ENCODE results near the gene UBALD1. TPM values are rescaled to one million over a fixed set of nuclear protein-coding genes. Genes with fewer than 3 reads are reported as not detected.
"Not testable (repeated sequence)": the region's sequence is repeated elsewhere in the genome, so short reads cannot be mapped to it uniquely, and the experiment has no call there.

UBALD1 gene
- total and polyA plus RNA-seq, 10 donors, result 10.0 to 33.6 (median 17.6) TPM

- no peak overlapping the region for H3K4me3 ChIP-seq
Observed at GRCh38 chr16:4574919-4575705, 39.6 kb downstream of the UBALD1 start.

GRCh38 chr16:4573926-4574325, 40.8 kb downstream of the UBALD1 start:
- H3K27me3 ChIP-seq (replicated peaks in 1 of 7); intact Hi-C loops (cut with DNase I; ENCODE audit: low total_unique reads); H3K27ac ChIP-seq; H3K36me3 ChIP-seq; H3K9me3 ChIP-seq; H3K4me3 ChIP-seq; DNase-seq: not testable (repeated sequence)
- whole genome bisulfite sequencing, 5 donors, result 62 to 84% (median 79%) methylated on average over 7 of the region's 7 CpGs
- H3K4me1 ChIP-seq, result peaks cover 0 to 12% (median 0%) of the 10 kb centered on the region in 6 donors

More at GRCh38 chr16:4574919-4575705, 39.6 kb downstream of the UBALD1 start:
- H3K36me3 ChIP-seq, result no peaks in the 10 kb centered on the region
- H3K9me3 ChIP-seq, result no peaks in the 10 kb centered on the region
- H3K27me3 ChIP-seq (replicated peaks in 1 of 7), result peaks cover 0 to 10% (median 0%) of the 10 kb centered on the region in 7 donors
- TF ChIP-seq POLR2A (IDR thresholded peaks at IDR 0.05), result no peak
- no peak for TF ChIP-seq POLR2AphosphoS5 (IDR thresholded peaks at IDR 0.05)
- no peak for TF ChIP-seq CTCF (IDR thresholded peaks at IDR 0.05 in 8 of 11, conservative IDR thresholded peaks at IDR 0.05 in 3 of 11)
- no peak for DNase-seq
- WGBS, 5 donors, result 29 to 48% (median 44%) methylated on average over 4 to 11 of the region's 11 CpGs
- H3K27ac ChIP-seq, result no peak overlapping the region
- intact Hi-C loops (cut with DNase I; ENCODE audit: low total_unique reads), result no loop called here
- peaks cover 0 to 12% (median 0%) of the 10 kb centered on the region in 6 donors for H3K4me1 ChIP-seq

GRCh38 chr16:4572715-4573114, 42.0 kb downstream of the UBALD1 start:
- H3K27ac ChIP-seq, result no peak overlapping the region
- no peak for TF ChIP-seq POLR2AphosphoS5 (IDR thresholded peaks at IDR 0.05)
- no peak for TF ChIP-seq CTCF (IDR thresholded peaks at IDR 0.05 in 8 of 11, conservative IDR thresholded peaks at IDR 0.05 in 3 of 11)
- TF ChIP-seq POLR2A (IDR thresholded peaks at IDR 0.05), result no peak
- peaks cover 0 to 10% (median 0%) of the 10 kb centered on the region in 7 donors for H3K27me3 ChIP-seq (replicated peaks in 1 of 7)
- H3K9me3 ChIP-seq, result no peaks in the 10 kb centered on the region
- intact Hi-C loops (cut with DNase I; ENCODE audit: low total_unique reads), result no loop called here
- H3K36me3 ChIP-seq, result no peaks in the 10 kb centered on the region
- no peak overlapping the region for H3K4me3 ChIP-seq
- no peak for DNase-seq
- H3K4me1 ChIP-seq, result peaks cover 0 to 12% (median 0%) of the 10 kb centered on the region in 6 donors
- 40 to 63% (median 45%) methylated on average over 4 of the region's 4 CpGs for WGBS, 5 donors

- no peak for TF ChIP-seq CTCF (IDR thresholded peaks at IDR 0.05 in 8 of 11, conservative IDR thresholded peaks at IDR 0.05 in 3 of 11)
- no peak for TF ChIP-seq POLR2A (IDR thresholded peaks at IDR 0.05)
- no peak for TF ChIP-seq POLR2AphosphoS5 (IDR thresholded peaks at IDR 0.05)
- intact Hi-C loops (cut with DNase I; ENCODE audit: low total_unique reads), result no loop called here
- Histone ChIP-seq H3K4me1 (peaks cover 0 to 12% (median 0%) of the 10 kb centered on the region in 6 donors), H3K27ac (no peak overlapping the region), H3K36me3 (no peaks in the 10 kb centered on the region), H3K4me3 (no peak overlapping the region), H3K27me3 (replicated peaks in 1 of 7) (peaks cover 0 to 10% (median 0%) of the 10 kb centered on the region in 7 donors), H3K9me3 (no peaks in the 10 kb centered on the region)
- no peak for DNase-seq
- 73 to 84% (median 78%) methylated on average over 15 of the region's 15 CpGs for WGBS, 5 donors
Observed at GRCh38 chr16:4570688-4571321, 43.9 kb downstream of the UBALD1 start.
